Measurements from ENCODE around the gene OR2M2. TPM values are rescaled to one million over a fixed set of nuclear protein-coding genes. Genes with fewer than 3 reads are reported as not detected.

OR2M2 gene
- polyA plus RNA-seq, 1 of the 3 experiments (the other 2 are of a cell fraction) = not detected

DNA sequence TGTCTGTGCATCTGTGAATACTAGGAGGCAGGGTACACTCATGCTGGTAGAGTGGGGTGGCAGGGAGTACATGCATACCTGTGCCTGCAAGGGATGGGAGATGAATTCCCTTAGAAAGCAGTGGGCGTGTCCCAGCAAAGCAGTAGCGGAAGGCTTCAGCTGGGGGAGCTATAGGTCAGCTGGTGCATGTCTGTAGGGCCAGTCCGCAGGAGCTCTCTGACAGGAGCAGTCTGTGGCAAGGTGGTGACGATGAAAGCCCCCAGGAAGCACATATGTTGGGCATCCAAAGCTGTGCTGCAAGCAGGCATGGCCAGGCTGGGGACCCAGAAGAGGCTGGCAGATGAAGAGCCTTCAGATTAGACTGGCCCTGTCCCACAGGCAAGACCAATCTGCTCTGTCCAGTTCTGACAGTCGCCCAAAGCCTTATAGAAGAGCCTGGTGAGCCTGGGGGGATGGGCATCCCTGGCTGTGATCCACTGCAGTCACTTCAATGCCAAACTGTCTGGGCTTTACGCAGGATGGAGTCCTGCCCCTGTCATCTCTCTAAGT, 54.8 kb downstream of the OR2M2 start:
- H3K27ac ChIP-seq (ENCODE audit: low read depth in 2 of 2, low read length in 1 of 2) = no peak overlapping the region
- TF ChIP-seq MEF2A (IDR thresholded peaks at IDR 0.05; ENCODE audit: borderline replicate concordance, low read depth) = no peak
- TF ChIP-seq ZBTB33 (IDR thresholded peaks at IDR 0.05; ENCODE audit: borderline replicate concordance, low read depth) = no peak
- no peak for TF ChIP-seq ELF1 (IDR thresholded peaks at IDR 0.05)
- TF ChIP-seq RXRA (IDR thresholded peaks at IDR 0.05; ENCODE audit: borderline replicate concordance, low read depth) = no peak
- no peaks in the 10 kb centered on the region for H4K20me1 ChIP-seq (ENCODE audit: insufficient read depth)
- H3K9me2 ChIP-seq = no peaks in the 10 kb centered on the region
- H3K4me1 ChIP-seq (ENCODE audit: control insufficient read depth in 1 of 2, insufficient read depth in 2 of 2, low read depth in 1 of 2, low read length in 1 of 2) = no peaks in the 10 kb centered on the region
- H3K4me3 ChIP-seq (ENCODE audit: low read depth in 2 of 2, low read length in 1 of 2) = no peak overlapping the region
- 0% methylated on average over 4 of the region's 6 CpGs for WGBS (ENCODE audit: low lambda C conversion rate)
- no peak overlapping the region for H3K9ac ChIP-seq
- no peaks in the 10 kb centered on the region for H3K36me3 ChIP-seq (replicated peaks in 1 of 2; ENCODE audit: control insufficient read depth in 1 of 2, insufficient read depth in 2 of 2, low read length in 1 of 2)
- no peaks in the 10 kb centered on the region; the same call in 1 of the 2 replicates for H3K9me3 ChIP-seq
- no peak overlapping the region for H3K4me2 ChIP-seq
- H3K79me2 ChIP-seq (ENCODE audit: insufficient read depth) = no peaks in the 10 kb centered on the region
- no peak for DNase-seq
- H3F3A ChIP-seq (replicated peaks; ENCODE audit: insufficient read depth) = no peaks in the 10 kb centered on the region
- no peak overlapping the region for H2AFZ ChIP-seq (ENCODE audit: low read depth)
- ChIA-PET CTCF (no interaction called here), POLR2A (no interaction called here)
- no peaks in the 10 kb centered on the region for H3K27me3 ChIP-seq (ENCODE audit: insufficient read depth)

Other genes with a start within 250 kb of the OR2M2 start
- gene OR2AJ1, start 249.9 kb upstream of the OR2M2 start, polyA plus RNA-seq (2012; rRNA removed) = not detected in 2 replicates
- gene OR2L8, start 226.0 kb upstream of the OR2M2 start, polyA plus RNA-seq (2012; rRNA removed) = not detected in 2 replicates
- 0.06 TPM in 1 of 2 replicates, not detected in the other for gene OR2AK2, start 209.6 kb upstream of the OR2M2 start, polyA plus RNA-seq (2012; rRNA removed)
- gene OR2L5, start 161.2 kb upstream of the OR2M2 start, polyA plus RNA-seq (2012; rRNA removed) = not detected in 2 replicates
- gene OR2L2, start 144.8 kb upstream of the OR2M2 start, polyA plus RNA-seq (2012; rRNA removed) = 0.03 and 0.08 TPM in 2 replicates
- gene OR2L3, start 128.0 kb upstream of the OR2M2 start, polyA plus RNA-seq (2012; rRNA removed) = 0.02 and 0.03 TPM in 2 replicates
- 0.15 and 0.23 TPM in 2 replicates for gene OR2L13, start 79.6 kb upstream of the OR2M2 start, polyA plus RNA-seq (2012; rRNA removed)
- not detected in 2 replicates for gene OR2M5, start 29.7 kb upstream of the OR2M2 start, polyA plus RNA-seq (2012; rRNA removed)
- not detected in 2 replicates for gene OR2M3, start 22.4 kb downstream of the OR2M2 start, polyA plus RNA-seq (2012; rRNA removed)
- gene OR2M4, start 56.6 kb downstream of the OR2M2 start, polyA plus RNA-seq (2012; rRNA removed) = not detected in 2 replicates
- 0.07 TPM in 1 of 2 replicates, not detected in the other for gene OR2T33, start 103.2 kb downstream of the OR2M2 start, polyA plus RNA-seq (2012; rRNA removed)
- not detected in 2 replicates for gene OR2T12, start 128.6 kb downstream of the OR2M2 start, polyA plus RNA-seq (2012; rRNA removed)
- gene OR2M7, start 149.7 kb downstream of the OR2M2 start, polyA plus RNA-seq (2012; rRNA removed) = not detected in 2 replicates
- gene OR14C36, start 174.0 kb downstream of the OR2M2 start, polyA plus RNA-seq (2012; rRNA removed) = not detected in 2 replicates
- gene OR2T4, start 186.8 kb downstream of the OR2M2 start, polyA plus RNA-seq (2012; rRNA removed) = not detected in 2 replicates
- not detected in 2 replicates for gene OR2T6, start 200.9 kb downstream of the OR2M2 start, polyA plus RNA-seq (2012; rRNA removed)
- not detected in 2 replicates for gene OR2T1, start 228.2 kb downstream of the OR2M2 start, polyA plus RNA-seq (2012; rRNA removed)

All from SK-N-SH (cell line).